Measurements from ENCODE around the gene KDSR.

The KDSR gene, protein sequence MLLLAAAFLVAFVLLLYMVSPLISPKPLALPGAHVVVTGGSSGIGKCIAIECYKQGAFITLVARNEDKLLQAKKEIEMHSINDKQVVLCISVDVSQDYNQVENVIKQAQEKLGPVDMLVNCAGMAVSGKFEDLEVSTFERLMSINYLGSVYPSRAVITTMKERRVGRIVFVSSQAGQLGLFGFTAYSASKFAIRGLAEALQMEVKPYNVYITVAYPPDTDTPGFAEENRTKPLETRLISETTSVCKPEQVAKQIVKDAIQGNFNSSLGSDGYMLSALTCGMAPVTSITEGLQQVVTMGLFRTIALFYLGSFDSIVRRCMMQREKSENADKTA

GRCh38 chr18:63367053-63367953, at the start of gene KDSR:
Gene KDSR (minus strand): TSS chr18:63367206. CDS start chr18:63367118, 88 bp downstream.
- H3K4me3 ChIP-seq (replicated peaks; ENCODE audit: low read depth, low read length), result peak within 1 kb of the TSS; percentile 87
- TF ChIP-seq, protein P1, sequence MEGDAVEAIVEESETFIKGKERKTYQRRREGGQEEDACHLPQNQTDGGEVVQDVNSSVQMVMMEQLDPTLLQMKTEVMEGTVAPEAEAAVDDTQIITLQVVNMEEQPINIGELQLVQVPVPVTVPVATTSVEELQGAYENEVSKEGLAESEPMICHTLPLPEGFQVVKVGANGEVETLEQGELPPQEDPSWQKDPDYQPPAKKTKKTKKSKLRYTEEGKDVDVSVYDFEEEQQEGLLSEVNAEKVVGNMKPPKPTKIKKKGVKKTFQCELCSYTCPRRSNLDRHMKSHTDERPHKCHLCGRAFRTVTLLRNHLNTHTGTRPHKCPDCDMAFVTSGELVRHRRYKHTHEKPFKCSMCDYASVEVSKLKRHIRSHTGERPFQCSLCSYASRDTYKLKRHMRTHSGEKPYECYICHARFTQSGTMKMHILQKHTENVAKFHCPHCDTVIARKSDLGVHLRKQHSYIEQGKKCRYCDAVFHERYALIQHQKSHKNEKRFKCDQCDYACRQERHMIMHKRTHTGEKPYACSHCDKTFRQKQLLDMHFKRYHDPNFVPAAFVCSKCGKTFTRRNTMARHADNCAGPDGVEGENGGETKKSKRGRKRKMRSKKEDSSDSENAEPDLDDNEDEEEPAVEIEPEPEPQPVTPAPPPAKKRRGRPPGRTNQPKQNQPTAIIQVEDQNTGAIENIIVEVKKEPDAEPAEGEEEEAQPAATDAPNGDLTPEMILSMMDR (IDR thresholded peaks at IDR 0.05; ENCODE audit: low read depth, low read length, missing control alignments), result no peak
- DNase-seq (ENCODE audit: extremely low read depth, low read depth), result peak; percentile 94

- TF ChIP-seq, protein P1 (IDR thresholded peaks at IDR 0.05; ENCODE audit: low read depth, low read length, missing control alignments), result no peak
- no peak overlapping the region for H3K4me3 ChIP-seq (replicated peaks; ENCODE audit: low read depth, low read length)
- no peak for DNase-seq (ENCODE audit: extremely low read depth, low read depth)
Observed at GRCh38 chr18:63412953-63413352, 45.9 kb upstream of the KDSR start.

DNA sequence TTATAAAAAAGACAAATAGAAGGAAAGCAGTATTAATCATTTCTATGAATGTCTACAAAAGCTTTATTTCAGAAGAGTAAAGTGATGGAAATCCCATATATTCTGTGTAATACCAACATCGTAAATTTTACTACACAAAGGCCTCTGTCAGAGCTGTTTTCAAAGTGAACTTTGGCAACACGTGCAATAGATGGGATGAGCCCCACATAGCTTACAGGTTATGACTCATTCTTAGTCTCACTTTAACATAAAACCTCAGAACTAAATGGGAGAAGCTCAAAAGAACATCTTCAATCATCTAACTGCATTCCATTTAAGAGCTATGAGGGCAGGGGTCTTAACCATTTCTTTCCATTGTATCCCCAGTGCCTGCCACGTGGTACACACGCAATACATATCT, 43.8 kb upstream of the KDSR start:
- DNase-seq (ENCODE audit: extremely low read depth, low read depth), result peak; percentile 52
- TF ChIP-seq, protein P1 (IDR thresholded peaks at IDR 0.05; ENCODE audit: low read depth, low read length, missing control alignments), result no peak
- no peak overlapping the region for H3K4me3 ChIP-seq (replicated peaks; ENCODE audit: low read depth, low read length)

GRCh38 chr18:63409301-63409700, 42.3 kb upstream of the KDSR start:
- DNase-seq (ENCODE audit: extremely low read depth, low read depth), result peak; percentile 50
- TF ChIP-seq, protein P1 (IDR thresholded peaks at IDR 0.05; ENCODE audit: low read depth, low read length, missing control alignments), result no peak
- H3K4me3 ChIP-seq (replicated peaks; ENCODE audit: low read depth, low read length), result no peak overlapping the region

GRCh38 chr18:63407734-63408133, 40.7 kb upstream of the KDSR start:
- TF ChIP-seq, protein P1 (IDR thresholded peaks at IDR 0.05; ENCODE audit: low read depth, low read length, missing control alignments), result no peak
- DNase-seq (ENCODE audit: extremely low read depth, low read depth), result no peak

GRCh38 chr18:63405986-63406385, 39.0 kb upstream of the KDSR start:
- DNase-seq (ENCODE audit: extremely low read depth, low read depth), result no peak
- no peak overlapping the region for H3K4me3 ChIP-seq (replicated peaks; ENCODE audit: low read depth, low read length)
- TF ChIP-seq, protein P1 (IDR thresholded peaks at IDR 0.05; ENCODE audit: low read depth, low read length, missing control alignments), result no peak

More at GRCh38 chr18:63407734-63408133, 40.7 kb upstream of the KDSR start:
- no peak overlapping the region for H3K4me3 ChIP-seq (replicated peaks; ENCODE audit: low read depth, low read length)
